ENCODE measurements around the gene HACD3.

GRCh38 chr15:65528461-65529060 lies 1.7 kb upstream of the HACD3 start:
- TF ChIP-seq YY1 (IDR thresholded peaks at IDR 0.05; ENCODE audit: insufficient read depth, insufficient read length) (no peak), ZNF274 (IDR thresholded peaks at IDR 0.05; ENCODE audit: low read depth, low read length) (no peak), SUZ12 (IDR thresholded peaks at IDR 0.05; ENCODE audit: extremely low read depth, insufficient read depth, insufficient read length) (no peak)
